H1 (cell line): ENCODE measurements around the gene RMND1. TPM values are rescaled to one million over a fixed set of nuclear protein-coding genes. Genes with fewer than 3 reads are reported as not detected.

Experiments
- SIN3A ChIP-seq, 2 experiments: IDR thresholded peaks in 1 of 2; conservative IDR thresholded peaks in 1 of 2; 2 replicates each; pipeline ENCODE4 v1.6.1; 2011 to 2012; ENCODE audit warnings: low read length in 2 of 2, improper control_type of control experiment in 1 of 2, low read depth in 1 of 2, mild to moderate bottlenecking in 1 of 2
- SRF ChIP-seq: IDR thresholded peaks from 2 replicates; pipeline ENCODE4 v1.6.1; 2011; ENCODE audit warnings: mild to moderate bottlenecking, low read depth, low read length, moderate library complexity
- polyA plus RNA-seq, 7 experiments: library from polyadenylated mRNA; depleted of rRNA in 3 of 7; stranded (reverse) in 5 of 7; unstranded in 2 of 7; fragments of >200 nt in 5 of 7; fragments of 200-250 nt in 2 of 7; gene quantifications; 1 replicate in 5 of 7; 2 replicates in 1 of 7; 4 replicates in 1 of 7; pipeline versions ENCODE4 v1.2.1 to v1.2.3, GENCODE V29; 2011 to 2013; ENCODE audit warnings: missing spikeins in 2 of 7, mixed read lengths in 2 of 7
- total RNA-seq: library from RNA; stranded (reverse); fragmentation: NEBNext Ultra II Directional; extraction: Animal tissue kit (Norgen Biotek cat#: 25700); gene quantifications from 2 replicates; pipeline ENCODE4 v1.2.1, GENCODE V29; 2021

RMND1 gene
- total and polyA plus RNA-seq, 2 of the 8 experiments (the other 6 are each of a cell fraction or from before 2014, with no cell fraction given), result 7.3 to 21.9 TPM

GRCh38 chr6:151482290-151482689, 30.4 kb upstream of the RMND1 start (continued):
- TF ChIP-seq SIN3A (conservative IDR thresholded peaks at IDR 0.05 in 1 of 2, IDR thresholded peaks at IDR 0.05 in 1 of 2; ENCODE audit: low read depth in 1 of 2, low read length in 2 of 2) (no peak), SRF (no peak)
